Mesenchymal stem cell (in vitro differentiated cells and primary cell): ENCODE measurements around the gene TOLLIP.

Source experiments
- DNase-seq: peaks from one replicate; pipeline ENCODE4 v3.0.0-alpha.2; 2013
- H2AFZ ChIP-seq: one replicate; pipeline ENCODE4 v1.6.1; 2013; ENCODE audit warnings: low read depth, mild to moderate bottlenecking, control low read depth, inconsistent platforms, low read length, moderate library complexity
- H2AK5ac ChIP-seq: 2 replicates; pipeline ENCODE4 v1.6.1; 2013; ENCODE audit warnings: low read length, moderate library complexity, mild to moderate bottlenecking, inconsistent platforms; ENCODE audit not compliant: severe bottlenecking
- H2BK120ac ChIP-seq: one replicate; pipeline ENCODE4 v1.6.1; 2013; ENCODE audit warnings: low read depth, mild to moderate bottlenecking, inconsistent platforms, low read length, moderate library complexity
- H2BK12ac ChIP-seq, 2 experiments: one replicate each; pipeline ENCODE4 v1.6.1; 2013; ENCODE audit warnings: inconsistent platforms in 2 of 2, low read length in 2 of 2, mild to moderate bottlenecking in 2 of 2, moderate library complexity in 2 of 2, control low read depth in 1 of 2
- H2BK15ac ChIP-seq: one replicate; pipeline ENCODE4 v1.6.1; 2013; ENCODE audit warnings: mild to moderate bottlenecking, low read depth, inconsistent platforms; ENCODE audit not compliant: poor library complexity, severe bottlenecking
- H2BK5ac ChIP-seq: 2 replicates; pipeline ENCODE4 v1.6.1; 2013; ENCODE audit warnings: low read depth, mild to moderate bottlenecking, low read length, control low read depth, inconsistent platforms; ENCODE audit not compliant: poor library complexity, severe bottlenecking
- H3K14ac ChIP-seq, 2 experiments: one replicate each; pipeline ENCODE4 v1.6.1; 2013; ENCODE audit warnings: inconsistent platforms in 2 of 2, low read length in 2 of 2, control low read depth in 1 of 2, mild to moderate bottlenecking in 1 of 2, moderate library complexity in 1 of 2
- H3K18ac ChIP-seq, 2 experiments: one replicate each; pipeline ENCODE4 v1.6.1; 2013; ENCODE audit warnings: inconsistent platforms in 2 of 2, low read length in 2 of 2, control low read depth in 1 of 2, low read depth in 1 of 2, mild to moderate bottlenecking in 1 of 2
- H3K23ac ChIP-seq, 2 experiments: one replicate each; pipeline ENCODE4 v1.6.1; 2013; ENCODE audit warnings: inconsistent platforms in 2 of 2, low read length in 2 of 2, mild to moderate bottlenecking in 2 of 2, moderate library complexity in 2 of 2, control low read depth in 1 of 2
- H3K27ac ChIP-seq: 2 replicates; pipeline ENCODE4 v1.5.1; 2013; ENCODE audit warnings: mild to moderate bottlenecking, moderate library complexity, low read length, control low read depth, inconsistent platforms; ENCODE audit not compliant: poor library complexity, severe bottlenecking
- H3K27me3 ChIP-seq, 2 experiments: 2 replicates each; pipeline versions ENCODE4 v1.6.1 to v1.7.0; 2013; ENCODE audit warnings: low read length in 2 of 2, mild to moderate bottlenecking in 2 of 2, moderate library complexity in 2 of 2, control low read depth in 1 of 2, inconsistent platforms in 1 of 2; ENCODE audit not compliant: control insufficient read depth in 1 of 2, insufficient read depth in 1 of 2
- H3K36me3 ChIP-seq, 2 experiments: 2 replicates each; pipeline versions ENCODE4 v1.6.1 to v1.7.0; 2013; ENCODE audit warnings: low read length in 2 of 2, control low read depth in 1 of 2, inconsistent platforms in 1 of 2, low read depth in 1 of 2, mild to moderate bottlenecking in 1 of 2; ENCODE audit not compliant: insufficient read depth in 2 of 2, control insufficient read depth in 1 of 2
- H3K4ac ChIP-seq, 2 experiments: one replicate each; pipeline ENCODE4 v1.6.1; 2013; ENCODE audit warnings: inconsistent platforms in 2 of 2, low read length in 2 of 2, mild to moderate bottlenecking in 2 of 2, moderate library complexity in 2 of 2, control low read depth in 1 of 2, low read depth in 1 of 2
- H3K4me1 ChIP-seq: 2 replicates; pipeline ENCODE4 v1.6.1; 2013; ENCODE audit warnings: low read depth, low read length, control low read depth; ENCODE audit not compliant: control insufficient read depth, insufficient read depth
- H3K4me2 ChIP-seq: 2 replicates; pipeline ENCODE4 v1.6.1; 2013; ENCODE audit warnings: low read length, mild to moderate bottlenecking, inconsistent platforms; ENCODE audit not compliant: poor library complexity, severe bottlenecking
- H3K4me3 ChIP-seq, 2 experiments: 2 replicates each; pipeline versions ENCODE4 v1.5.1 to v1.7.0; 2013; ENCODE audit warnings: low read length in 2 of 2, mild to moderate bottlenecking in 2 of 2, control low read depth in 1 of 2, low read depth in 1 of 2; ENCODE audit not compliant: insufficient read depth in 1 of 2
- H3K79me1 ChIP-seq: replicated peaks from 2 replicates; pipeline ENCODE4 v1.6.1; 2013; ENCODE audit warnings: mild to moderate bottlenecking, control low read depth, low read length, inconsistent platforms; ENCODE audit not compliant: poor library complexity, severe bottlenecking
- H3K9ac ChIP-seq: 2 replicates; pipeline ENCODE4 v1.7.0; 2013; ENCODE audit warnings: mild to moderate bottlenecking, low read length, moderate library complexity
- H3K9me3 ChIP-seq: 2 replicates; pipeline ENCODE4 v1.7.0; 2013; ENCODE audit warnings: mild to moderate bottlenecking, low read length; ENCODE audit not compliant: control insufficient read depth
- H4K8ac ChIP-seq: one replicate; pipeline ENCODE4 v1.6.1; 2013; ENCODE audit warnings: inconsistent platforms, mild to moderate bottlenecking, low read length, moderate library complexity
- H4K91ac ChIP-seq: one replicate; pipeline ENCODE4 v1.6.1; 2013; ENCODE audit warnings: mild to moderate bottlenecking, low read length, inconsistent platforms
- WGBS: methylation state at CpG from one replicate; pipeline ENCODE4 v1.1.7; 2013; ENCODE audit warnings: mixed read lengths; 5-methylcytosine and 5-hydroxymethylcytosine counted together

The TOLLIP gene

GRCh38 chr11:1295086-1295485 is 14.3 kb downstream of the TOLLIP start:
- H2AFZ ChIP-seq: no peak overlapping the region
- H2AK5ac ChIP-seq: no peak overlapping the region
- WGBS: 97% methylated on average over 22 of the region's 22 CpGs
- no peak overlapping the region for H3K27ac ChIP-seq
- H2BK12ac ChIP-seq: no peak overlapping the region
- H2BK120ac ChIP-seq: no peak overlapping the region
- no peak overlapping the region for H2BK5ac ChIP-seq
- H4K8ac ChIP-seq: no peak overlapping the region
- no peak overlapping the region for H4K91ac ChIP-seq
- H3K14ac ChIP-seq: no peak overlapping the region
- H3K27me3 ChIP-seq: no peaks in the 10 kb centered on the region
- peaks cover 49% of the 10 kb centered on the region for H3K79me1 ChIP-seq
- no peak overlapping the region for H3K9ac ChIP-seq
- no peak overlapping the region for H3K4me3 ChIP-seq
- no peaks in the 10 kb centered on the region for H3K9me3 ChIP-seq
- peaks cover 37 to 75% of the 10 kb centered on the region in 2 experiments for H3K36me3 ChIP-seq
- no peak overlapping the region for H2BK15ac ChIP-seq
- DNase-seq: no peak
- no peak overlapping the region for H3K23ac ChIP-seq
- H3K4me2 ChIP-seq: no peak overlapping the region
- peaks cover 16% of the 10 kb centered on the region for H3K4me1 ChIP-seq
- H3K18ac ChIP-seq: no peak overlapping the region
- H3K4ac ChIP-seq: no peak overlapping the region

GRCh38 chr11:1293619-1294015 is 15.8 kb downstream of the TOLLIP start:
- Histone ChIP-seq H3K27me3 (no peaks in the 10 kb centered on the region), H2AK5ac (no peak overlapping the region), H3K36me3 (peaks cover 47 to 86% of the 10 kb centered on the region in 2 experiments), H3K9me3 (no peaks in the 10 kb centered on the region), H2BK5ac (no peak overlapping the region), H3K4ac (no peak overlapping the region), H3K4me1 (peaks cover 8% of the 10 kb centered on the region), H2BK12ac (no peak overlapping the region), H3K9ac (no peak overlapping the region), H4K8ac (no peak overlapping the region), H3K4me3 (no peak overlapping the region), H3K4me2 (no peak overlapping the region), H2BK15ac (no peak overlapping the region), H3K14ac (no peak overlapping the region), H4K91ac (no peak overlapping the region), H2BK120ac (no peak overlapping the region), H2AFZ (no peak overlapping the region), H3K79me1 (peaks cover 63% of the 10 kb centered on the region), H3K23ac (no peak overlapping the region), H3K18ac (no peak overlapping the region), H3K27ac (no peak overlapping the region)
- DNase-seq: no peak
- WGBS: 97% methylated on average over 13 of the region's 13 CpGs

GRCh38 chr11:1292644-1293618 is 16.5 kb downstream of the TOLLIP start:
- Histone ChIP-seq H3K4ac (no peak overlapping the region), H2BK5ac (no peak overlapping the region), H3K9me3 (no peaks in the 10 kb centered on the region), H2BK12ac (no peak overlapping the region), H3K18ac (no peak overlapping the region), H2BK15ac (no peak overlapping the region), H3K9ac (no peak overlapping the region), H3K79me1 (peaks cover 69% of the 10 kb centered on the region), H2AFZ (no peak overlapping the region), H3K4me1 (peaks cover 4% of the 10 kb centered on the region), H3K4me2 (no peak overlapping the region), H3K27me3 (no peaks in the 10 kb centered on the region), H3K27ac (no peak overlapping the region), H3K14ac (no peak overlapping the region), H3K36me3 (peaks cover 51 to 89% of the 10 kb centered on the region in 2 experiments), H4K91ac (no peak overlapping the region), H3K4me3 (no peak overlapping the region), H2AK5ac (no peak overlapping the region), H2BK120ac (no peak overlapping the region), H3K23ac (no peak overlapping the region), H4K8ac (no peak overlapping the region)
- DNase-seq: no peak
- WGBS: 96% methylated on average over 43 of the region's 43 CpGs

GRCh38 chr11:1292018-1292643 is 17.3 kb downstream of the TOLLIP start:
- H2BK120ac ChIP-seq: no peak overlapping the region
- H3K4me3 ChIP-seq: no peak overlapping the region
- no peak overlapping the region for H4K8ac ChIP-seq
- no peak overlapping the region for H3K18ac ChIP-seq
- peaks cover 2% of the 10 kb centered on the region for H3K4me1 ChIP-seq
- H3K14ac ChIP-seq: no peak overlapping the region
- H2AFZ ChIP-seq: no peak overlapping the region
- no peak overlapping the region for H3K23ac ChIP-seq
- peaks cover 51 to 85% of the 10 kb centered on the region in 2 experiments for H3K36me3 ChIP-seq
- H3K79me1 ChIP-seq: peaks cover 67% of the 10 kb centered on the region
- H3K27me3 ChIP-seq: no peaks in the 10 kb centered on the region
- no peak overlapping the region for H2BK12ac ChIP-seq
- H3K9me3 ChIP-seq: no peaks in the 10 kb centered on the region
- H2BK15ac ChIP-seq: no peak overlapping the region
- DNase-seq: no peak
- no peak overlapping the region for H2BK5ac ChIP-seq
- no peak overlapping the region for H3K27ac ChIP-seq
- WGBS: 98% methylated on average over 10 of the region's 10 CpGs
- H3K9ac ChIP-seq: no peak overlapping the region
- no peak overlapping the region for H2AK5ac ChIP-seq
- H4K91ac ChIP-seq: no peak overlapping the region
- H3K4ac ChIP-seq: no peak overlapping the region
- H3K4me2 ChIP-seq: no peak overlapping the region
